ENCODE results near the gene TAOK2.
A peak's percentile ranks its signal among the peaks of the same experiment; 100 is the strongest.

Gene TAOK2

DNA sequence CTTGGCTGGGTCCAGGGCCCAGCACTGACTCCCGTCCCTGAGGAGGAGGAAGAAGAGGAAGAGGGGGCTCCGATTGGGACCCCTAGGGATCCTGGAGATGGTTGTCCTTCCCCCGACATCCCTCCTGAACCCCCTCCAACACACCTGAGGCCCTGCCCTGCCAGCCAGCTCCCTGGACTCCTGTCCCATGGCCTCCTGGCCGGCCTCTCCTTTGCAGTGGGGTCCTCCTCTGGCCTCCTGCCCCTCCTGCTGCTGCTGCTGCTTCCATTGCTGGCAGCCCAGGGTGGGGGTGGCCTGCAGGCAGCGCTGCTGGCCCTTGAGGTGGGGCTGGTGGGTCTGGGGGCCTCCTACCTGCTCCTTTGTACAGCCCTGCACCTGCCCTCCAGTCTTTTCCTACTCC is 13.3 kb downstream of the TAOK2 start:
- DNase-seq (ENCODE audit: low read depth in 1 of 2, low spot score in 1 of 2) = no peak

- no peak for DNase-seq (ENCODE audit: low read depth in 1 of 2, low spot score in 1 of 2)
These were observed 13.9 kb downstream of the TAOK2 start for GRCh38 chr16:29987371-29988085.

DNA sequence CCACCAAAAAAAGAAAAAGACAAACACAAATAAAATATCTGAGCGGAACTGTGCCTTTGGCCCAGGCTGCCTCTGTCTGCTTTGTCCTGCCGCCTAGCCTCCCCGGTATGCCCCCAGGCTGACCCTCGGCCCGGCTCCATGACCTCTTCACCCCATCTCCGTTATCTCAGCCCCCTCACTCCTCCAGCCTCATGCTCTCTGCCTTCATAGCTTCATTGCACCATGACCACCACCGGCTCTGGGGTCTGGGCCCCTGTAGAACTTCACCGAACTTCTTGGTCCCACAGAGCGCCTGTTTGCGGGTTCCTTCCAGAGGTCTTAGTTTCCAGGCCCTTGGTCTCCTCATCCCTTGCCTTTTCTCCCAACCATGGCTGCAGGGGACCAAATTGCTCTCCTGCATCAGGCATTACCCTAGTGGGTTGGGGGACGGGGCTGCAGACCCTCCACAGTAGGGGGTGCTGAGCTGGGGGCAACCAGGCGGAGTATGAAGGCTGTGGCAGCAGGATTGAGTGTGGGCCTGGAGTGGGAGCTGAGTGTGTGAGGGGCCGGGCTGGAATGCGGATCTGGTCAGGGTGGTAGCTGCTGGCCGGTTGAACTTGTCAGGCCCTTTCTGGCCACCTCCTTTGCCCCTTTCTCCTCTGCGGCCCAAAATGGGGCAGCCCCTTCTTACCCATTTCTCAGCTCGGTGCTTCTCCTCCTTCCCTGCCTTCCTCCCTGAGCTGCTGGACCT is 14.8 kb downstream of the TAOK2 start:
- no peak for DNase-seq (ENCODE audit: low read depth in 1 of 2, low spot score in 1 of 2)

- no peak for DNase-seq (ENCODE audit: low read depth in 1 of 2, low spot score in 1 of 2)
These were observed 15.6 kb downstream of the TAOK2 start for GRCh38 chr16:29989111-29989858.

- DNase-seq (ENCODE audit: low read depth in 1 of 2, low spot score in 1 of 2) = no peak
These were observed 16.4 kb downstream of the TAOK2 start for GRCh38 chr16:29990034-29990433.

GRCh38 chr16:29990883-29991570 is 17.4 kb downstream of the TAOK2 start:
- DNase-seq (ENCODE audit: low read depth in 1 of 2, low spot score in 1 of 2) = no peak

- DNase-seq (ENCODE audit: low read depth in 1 of 2, low spot score in 1 of 2) = no peak
These were observed 17.9 kb downstream of the TAOK2 start for GRCh38 chr16:29991571-29991904.

DNA sequence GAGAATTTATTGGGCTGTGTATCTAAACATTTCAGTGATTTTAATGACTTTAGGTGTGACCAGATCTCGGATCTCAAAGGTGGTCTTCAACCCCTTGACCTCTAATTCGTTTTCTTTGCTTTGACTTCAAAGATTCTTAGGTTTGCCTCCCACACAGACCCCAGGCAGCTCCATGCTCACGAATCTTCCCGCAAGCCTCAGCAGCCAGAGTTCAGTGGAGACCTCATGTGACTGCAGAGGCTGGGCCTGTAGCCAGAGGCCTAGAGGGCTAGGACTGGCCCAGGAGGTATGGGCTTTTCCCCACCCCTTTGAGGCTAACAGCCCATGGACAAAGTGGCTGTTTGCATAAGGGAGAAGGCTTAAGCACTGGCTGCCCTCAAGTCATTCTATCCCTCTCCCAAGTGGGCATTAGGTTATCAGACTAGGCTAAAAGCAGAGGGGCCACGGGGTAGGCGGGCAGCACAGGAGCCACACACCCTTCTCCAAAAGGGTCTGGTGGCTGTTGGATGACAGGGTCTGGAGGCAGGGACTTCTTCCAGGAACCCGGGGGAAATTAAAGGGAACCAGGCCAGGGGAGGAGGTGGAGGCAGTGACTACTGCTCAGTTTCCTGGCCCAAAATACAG is 18.8 kb downstream of the TAOK2 start:
- no peak for DNase-seq (ENCODE audit: low read depth in 1 of 2, low spot score in 1 of 2)

GRCh38 chr16:29993191-29993902 is 19.7 kb downstream of the TAOK2 start:
- no peak for DNase-seq (ENCODE audit: low read depth in 1 of 2, low spot score in 1 of 2)

DNA sequence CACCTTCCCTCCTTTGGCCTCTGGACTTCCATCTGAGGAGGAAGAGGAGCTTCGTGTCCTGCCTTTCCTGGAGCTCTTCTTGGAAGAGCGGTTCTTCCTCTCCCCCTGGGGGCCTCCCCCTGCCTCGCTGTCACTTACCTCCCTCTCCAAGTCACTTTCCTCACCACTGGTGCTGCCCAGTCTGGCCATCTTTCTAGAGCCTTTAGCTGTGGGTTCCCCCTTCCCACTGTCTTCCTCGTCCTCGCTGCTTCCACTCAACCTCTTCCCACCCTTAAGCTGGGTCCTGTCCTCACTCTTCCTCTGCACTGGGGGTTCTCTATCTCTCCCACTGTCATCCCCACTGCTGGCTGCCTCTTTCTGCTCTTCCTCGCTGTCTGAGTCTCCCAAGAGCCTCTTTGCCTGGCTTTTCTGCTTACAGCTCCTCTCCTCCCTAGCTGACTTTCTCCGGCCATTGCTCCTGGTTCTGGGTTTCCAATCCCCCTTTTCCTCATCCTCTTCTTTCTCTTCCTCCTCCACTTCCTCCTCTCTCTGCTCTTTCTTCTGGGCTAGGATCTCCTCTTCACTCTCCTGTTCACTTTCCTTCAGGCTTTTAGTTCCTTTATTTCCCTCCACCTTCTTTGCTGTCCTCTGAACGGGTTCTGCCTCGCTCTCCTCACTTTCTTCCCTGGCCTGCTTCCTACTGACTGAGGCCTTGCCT is 20.4 kb downstream of the TAOK2 start:
- DNase-seq (ENCODE audit: low read depth in 1 of 2, low spot score in 1 of 2) = no peak

GRCh38 chr16:29994600-29995323 is 21.1 kb downstream of the TAOK2 start:
- peak in 1 of 2 donors; percentile 54 for DNase-seq (ENCODE audit: low read depth in 1 of 2, low spot score in 1 of 2)

DNA sequence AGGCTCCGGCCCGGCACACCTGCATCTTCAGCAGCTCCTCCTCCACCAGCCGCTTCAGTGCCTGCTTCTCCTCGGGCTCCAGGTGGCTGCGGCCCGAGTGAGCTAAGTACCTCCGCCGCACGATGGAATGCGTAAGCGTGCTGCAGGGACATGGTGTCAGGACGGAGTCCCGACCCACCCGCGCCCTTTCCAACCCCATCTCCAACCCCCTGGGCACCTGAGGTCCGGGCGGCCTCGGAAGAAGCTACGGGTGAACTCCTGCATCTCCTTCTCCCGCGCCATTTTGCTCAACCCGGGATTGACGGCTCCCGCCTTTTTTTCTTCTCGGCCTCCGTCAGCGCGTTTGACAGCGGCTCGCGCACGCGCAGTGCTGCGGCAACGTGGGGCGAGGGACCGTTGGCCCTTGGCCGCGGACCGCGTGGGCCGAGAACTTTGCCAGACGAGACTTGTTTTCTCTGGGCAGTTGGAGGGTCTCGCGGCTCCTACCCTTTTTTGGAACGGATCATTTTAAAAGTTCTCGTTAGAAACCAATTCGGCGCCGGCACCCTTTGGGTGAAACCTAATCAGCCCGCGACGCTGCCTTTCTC is 21.7 kb downstream of the TAOK2 start, which contains the start of gene HIRIP3:
Gene HIRIP3 (minus strand): TSS at position 294 of the 587 bp plus-strand sequence. CDS start 12 bp downstream, at position 282.
- peak; percentile 74 to 81 for DNase-seq (ENCODE audit: low read depth in 1 of 2, low spot score in 1 of 2)

GRCh38 chr16:29995911-29996765 is 22.5 kb downstream of the TAOK2 start, which contains the start of gene INO80E:
TSS of gene INO80E (plus strand) at chr16:29996241. CDS start at chr16:29996311, 70 bp downstream.
- peak; percentile 98 to 99 for DNase-seq (ENCODE audit: low read depth in 1 of 2, low spot score in 1 of 2)

- no peak for DNase-seq (ENCODE audit: low read depth in 1 of 2, low spot score in 1 of 2)
These were observed 23.1 kb downstream of the TAOK2 start for GRCh38 chr16:29996766-29997250.

DNA sequence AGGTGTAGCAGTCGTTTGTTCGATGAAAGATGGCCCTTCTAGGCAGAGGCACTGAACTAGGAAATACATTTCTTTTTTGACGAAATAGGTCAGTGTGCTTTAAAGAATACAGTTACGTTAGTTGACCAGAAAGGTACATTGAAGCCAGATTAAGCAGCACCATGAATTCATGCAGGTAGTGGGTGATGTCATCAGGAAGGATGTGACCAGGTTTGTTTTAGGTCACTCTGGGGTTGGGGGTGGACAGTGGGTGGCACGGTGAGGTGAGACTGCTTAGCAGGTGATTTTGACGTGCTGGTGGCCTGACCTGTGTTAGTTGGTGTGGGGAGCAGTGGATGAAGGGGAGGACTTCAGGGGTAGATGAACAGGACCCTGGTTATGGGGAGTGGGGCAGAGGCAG is 25.9 kb downstream of the TAOK2 start:
- DNase-seq (ENCODE audit: low read depth in 1 of 2, low spot score in 1 of 2) = no peak

- no peak for DNase-seq (ENCODE audit: low read depth in 1 of 2, low spot score in 1 of 2)
These were observed 27.3 kb downstream of the TAOK2 start for GRCh38 chr16:30000735-30001631.

Measured in activated CD4-positive, alpha-beta T cell treated with anti-CD3 and anti-CD28 coated beads, Interleukin-2, amount 50 U/mL, for 24 hours (primary cell).